IMR-90 (cell line): ENCODE results near the gene SCG5. TPM values are rescaled to one million over a fixed set of nuclear protein-coding genes. Genes with fewer than 3 reads are reported as not detected.
A peak's percentile ranks its signal among the peaks of the same experiment; 100 is the strongest.

Experiments used
- ATAC-seq: fragments of 200-7000 bp; cut with Tn5 transposase; 2 replicates; pipeline ENCODE4 v1.9.1; 2020; ENCODE audit warnings: low read depth, mild to moderate bottlenecking, moderate library complexity
- BruUV-seq: library from RNA; stranded (reverse); fragments of 400-500 nt; replicated peaks from 2 replicates; lab custom pipeline; 2021; lab: Mats Ljungman, UMichigan
- CTCF ChIA-PET: fragments of 300-600 bp; formaldehyde crosslinking; extraction: SDS; loops from one replicate; lab custom pipeline; 2021; ENCODE audit warnings: antibody characterized with exemption; lab: Yijun Ruan, JAX
- POLR2A ChIA-PET: fragments of 300-600 bp; sonication (Branson Sonifier 250); formaldehyde crosslinking; loops from one replicate; lab custom pipeline; 2022; ENCODE audit warnings: antibody characterized with exemption; ENCODE audit not compliant: unreplicated experiment; lab: Charles Lee
- DNase-seq: peaks from one replicate; pipeline ENCODE4 v3.0.0; 2013
- H2AFZ ChIP-seq: replicated peaks from 2 replicates; pipeline ENCODE3; 2013; ENCODE audit warnings: low read length, mild to moderate bottlenecking; ENCODE audit not compliant: poor library complexity
- H2AK5ac ChIP-seq: 2 replicates; pipeline ENCODE4 v1.6.1; 2013; ENCODE audit warnings: low read depth, low read length, inconsistent platforms
- H2AK9ac ChIP-seq: replicated peaks from 2 replicates; pipeline ENCODE3; 2013; ENCODE audit warnings: mild to moderate bottlenecking, low read depth, low read length, moderate library complexity; ENCODE audit not compliant: poor library complexity
- H2BK120ac ChIP-seq: 2 replicates; pipeline ENCODE4 v1.6.1; 2013; ENCODE audit warnings: low read depth, low read length, inconsistent platforms
- H2BK15ac ChIP-seq: 3 replicates; pipeline ENCODE4 v1.6.1; 2013; ENCODE audit warnings: low read depth, low read length, inconsistent platforms
- H2BK20ac ChIP-seq: 2 replicates; pipeline ENCODE4 v1.6.1; 2013; ENCODE audit warnings: low read depth, mild to moderate bottlenecking, inconsistent platforms, low read length, moderate library complexity
- H2BK5ac ChIP-seq: 2 replicates; pipeline ENCODE4 v1.6.1; 2013; ENCODE audit warnings: mild to moderate bottlenecking, low read depth, low read length, inconsistent platforms; ENCODE audit not compliant: poor library complexity, severe bottlenecking
- H3K14ac ChIP-seq: replicated peaks from 2 replicates; pipeline ENCODE4 v1.6.1; 2013; ENCODE audit warnings: low read depth, low read length, inconsistent platforms
- H3K18ac ChIP-seq: 2 replicates; pipeline ENCODE4 v1.6.1; 2013; ENCODE audit warnings: low read depth, low read length, control low read depth
- H3K23ac ChIP-seq: 2 replicates; pipeline ENCODE4 v1.6.1; 2013; ENCODE audit warnings: low read depth, low read length, inconsistent platforms
- H3K27ac ChIP-seq: 2 replicates; pipeline ENCODE4 v1.5.1; 2013; ENCODE audit warnings: mild to moderate bottlenecking, control low read depth, low read length; ENCODE audit not compliant: insufficient read depth
- H3K27me3 ChIP-seq: 2 replicates; pipeline ENCODE4 v1.6.1; 2013; ENCODE audit warnings: low read length; ENCODE audit not compliant: control insufficient read depth, insufficient read depth
- H3K36me3 ChIP-seq: 2 replicates; pipeline ENCODE4 v1.6.1; 2013; ENCODE audit warnings: low read length, mixed read lengths; ENCODE audit not compliant: control insufficient read depth, insufficient read depth
- H3K4ac ChIP-seq: 2 replicates; pipeline ENCODE4 v1.6.1; 2013; ENCODE audit warnings: low read depth, low read length, inconsistent platforms
- H3K4me1 ChIP-seq: 2 replicates; pipeline ENCODE4 v1.6.1; 2013; ENCODE audit warnings: low read length, mixed read lengths; ENCODE audit not compliant: control insufficient read depth, insufficient read depth
- H3K4me2 ChIP-seq: 2 replicates; pipeline ENCODE4 v1.6.1; 2013; ENCODE audit warnings: low read depth, mild to moderate bottlenecking, control low read depth, low read length, moderate library complexity
- H3K4me3 ChIP-seq: 2 replicates; pipeline ENCODE4 v1.5.1; 2013; ENCODE audit warnings: low read depth, mild to moderate bottlenecking, control low read depth, low read length, moderate library complexity; ENCODE audit not compliant: insufficient read depth
- H3K56ac ChIP-seq: 2 replicates; pipeline ENCODE4 v1.6.1; 2013; ENCODE audit warnings: low read length, inconsistent platforms; ENCODE audit not compliant: insufficient read depth; ENCODE audit errors: extremely low read depth
- H3K79me1 ChIP-seq, 2 experiments: 2 replicates each; pipeline ENCODE4 v1.6.1; 2013; ENCODE audit warnings: low read length in 2 of 2, inconsistent platforms in 1 of 2, low read depth in 1 of 2
- H3K9ac ChIP-seq: 2 replicates; pipeline ENCODE4 v1.6.1; 2013; ENCODE audit warnings: low read depth, low read length, control low read depth
- H3K9me1 ChIP-seq: 2 replicates; pipeline ENCODE4 v1.6.1; 2013; ENCODE audit warnings: low read length, inconsistent platforms; ENCODE audit not compliant: insufficient read depth
- H3K9me3 ChIP-seq: 2 replicates; pipeline ENCODE4 v1.6.1; 2013; ENCODE audit warnings: low read length; ENCODE audit not compliant: control insufficient read depth, insufficient read depth
- H4K20me1 ChIP-seq: 2 replicates; pipeline ENCODE4 v1.6.1; 2013; ENCODE audit warnings: low read length, inconsistent platforms; ENCODE audit not compliant: insufficient read depth
- H4K5ac ChIP-seq: 2 replicates; pipeline ENCODE4 v1.6.1; 2013; ENCODE audit warnings: mild to moderate bottlenecking, low read depth, low read length, control low read depth
- H4K8ac ChIP-seq, 2 experiments: 2 replicates each; pipeline ENCODE4 v1.6.1; 2013; ENCODE audit warnings: low read depth in 2 of 2, low read length in 2 of 2, control low read depth in 1 of 2, inconsistent platforms in 1 of 2
- H4K91ac ChIP-seq: 2 replicates; pipeline ENCODE4 v1.6.1; 2013; ENCODE audit warnings: low read depth, low read length, inconsistent platforms; ENCODE audit not compliant: insufficient read depth
- BHLHE40 ChIP-seq: fragments of 150-350 bp; IDR thresholded peaks from 2 replicates; pipeline ENCODE4 v1.6.1; 2016; ENCODE audit warnings: mild to moderate bottlenecking, low read depth, low read length
- CEBPB ChIP-seq: IDR thresholded peaks from 2 replicates; pipeline ENCODE4 v1.6.1; 2012; ENCODE audit warnings: low read depth, low read length, improper control_type of control experiment
- CTCF ChIP-seq: conservative IDR thresholded peaks from 2 replicates; pipeline ENCODE4 v1.5.1; 2012; ENCODE audit warnings: mild to moderate bottlenecking, low read depth, low read length, improper control_type of control experiment
- ELK1 ChIP-seq: fragments of 150-350 bp; IDR thresholded peaks from 2 replicates; pipeline ENCODE4 v1.6.1; 2016; ENCODE audit warnings: low read depth, mild to moderate bottlenecking, low read length, moderate library complexity, borderline replicate concordance
- FOS ChIP-seq: fragments of 150-350 bp; IDR thresholded peaks from 2 replicates; pipeline ENCODE4 v1.6.1; 2016; ENCODE audit warnings: low read depth, low read length
- MAFK ChIP-seq: IDR thresholded peaks from 2 replicates; pipeline ENCODE4 v1.6.1; 2012; ENCODE audit warnings: low read depth, low read length, improper control_type of control experiment
- MAZ ChIP-seq: IDR thresholded peaks from 2 replicates; pipeline ENCODE4 v1.6.1; 2012; ENCODE audit warnings: low read depth, mild to moderate bottlenecking, low read length, improper control_type of control experiment, moderate library complexity, borderline replicate concordance
- POLR2A ChIP-seq: IDR thresholded peaks from 2 replicates; pipeline ENCODE4 v1.6.1; 2012; ENCODE audit warnings: mild to moderate bottlenecking, low read depth, low read length
- RAD21 ChIP-seq: IDR thresholded peaks from 2 replicates; pipeline ENCODE4 v1.6.1; 2012; ENCODE audit warnings: low read length, improper control_type of control experiment
- SMC3 ChIP-seq: fragments of 150-350 bp; IDR thresholded peaks from 2 replicates; pipeline ENCODE4 v1.6.1; 2016; ENCODE audit warnings: low read depth, mild to moderate bottlenecking, antibody characterized with exemption, low read length, moderate library complexity
- WGBS, 2 experiments: methylation state at CpG; one replicate each; pipeline versions ENCODE4 v1.1.5 to v1.1.7; 2013; ENCODE audit warnings: missing lambda C conversion rate in 2 of 2; ENCODE audit not compliant: insufficient read length in 1 of 2; ENCODE audit errors: extremely low coverage in 2 of 2; 5-methylcytosine and 5-hydroxymethylcytosine counted together
- dilution Hi-C: fragments of 300-500 bp; cut with HindIII; formaldehyde crosslinking; loops from one replicate; pipeline ENCODE4 v1.14.3; 2018; ENCODE audit warnings: low sequenced_read_pairs; ENCODE audit not compliant: unreplicated experiment
- in situ Hi-C: fragments of 300-500 bp; cut with MboI; formaldehyde crosslinking; loops from 3 replicates; pipeline ENCODE4 v1.14.3; 2019; ENCODE audit warnings: low sequenced_read_pairs, inconsistent platforms, mixed read lengths
- intact Hi-C: fragments of 100-400 bp; cut with micrococcal nuclease; formaldehyde crosslinking; loops from 2 replicates; pipeline ENCODE4 v1.10.0; 2022
- polyA plus RNA-seq, 3 experiments: library from polyadenylated mRNA; depleted of rRNA; stranded (reverse); fragments of >200 nt; gene quantifications; 2 replicates each; pipeline ENCODE4 v1.2.3, GENCODE V29; 2012; ENCODE audit warnings: low replicate concordance in 1 of 3
- total RNA-seq: library from RNA; depleted of rRNA; stranded (reverse); fragments of >200 nt; gene quantifications from 2 replicates; pipeline ENCODE4 v1.2.3, GENCODE V29; 2012

Gene SCG5
- total and polyA plus RNA-seq, 2 of the 4 experiments (the other 2 are of a cell fraction): 7.9 to 16.8 TPM

- Histone ChIP-seq H3K27me3 (no peaks in the 10 kb centered on the region), H4K5ac (no peak overlapping the region), H3K9me3 (no peaks in the 10 kb centered on the region), H3K14ac (peak overlapping the region; percentile 0; the same call in 1 of the 2 replicates), H4K20me1 (no peaks in the 10 kb centered on the region), H4K91ac (no peak overlapping the region), H3K9ac (no peak overlapping the region), H2BK120ac (no peak overlapping the region), H4K8ac (no peak overlapping the region), H2BK20ac (no peak overlapping the region), H3K4me2 (no peak overlapping the region), H3K4me3 (no peak overlapping the region), H3K4ac (no peak overlapping the region), H2BK15ac (no peak overlapping the region), H2BK5ac (no peak overlapping the region), H3K9me1 (no peaks in the 10 kb centered on the region), H2AFZ (no peak overlapping the region), H3K4me1 (peaks cover 3% of the 10 kb centered on the region), H3K23ac (no peak overlapping the region), H2AK9ac (no peak overlapping the region), H3K27ac (no peak overlapping the region), H2AK5ac (no peak overlapping the region), H3K36me3 (no peaks in the 10 kb centered on the region), H3K79me1 (no peaks in the 10 kb centered on the region), H3K56ac (no peak overlapping the region), H3K18ac (peak overlapping the region; percentile 3; the same call in 1 of the 2 replicates)
- intact Hi-C loops (no loop called here), dilution Hi-C loops (no loop called here), in situ Hi-C loops (no loop called here)
- ChIA-PET CTCF (no interaction called here), POLR2A (no interaction called here)
- WGBS, 2 experiments: no CpG with 5 or more reads among the region's 2 CpGs
- no peak for ATAC-seq
- TF ChIP-seq ELK1 (no peak), FOS (no peak), CTCF (no peak), MAZ (no peak), SMC3 (no peak), MAFK (no peak), POLR2A (no peak), BHLHE40 (no peak), RAD21 (no peak), CEBPB (no peak)
- DNase-seq: no peak
- BruUV-seq: no TSS peak
Observed at GRCh38 chr15:32676169-32676568, 34.7 kb downstream of the SCG5 start.
